Activated naive CD8-positive, alpha-beta T cell treated with anti-CD3 and anti-CD28 coated beads, Interleukin-2, amount 10 ng/mL, durations not matched to agents 7 days and 5 days (primary cell): ENCODE data around the gene RPL7A. TPM values are rescaled to one million over a fixed set of nuclear protein-coding genes. Genes with fewer than 3 reads are reported as not detected.

ENCODE experiments used
- ATAC-seq: fragments of 150-1000 bp; cut with Tn5 transposase; one replicate; pipeline ENCODE4 v1.10.0; 2021; ENCODE audit warnings: low read depth, moderate library complexity
- POLR2A ChIA-PET: fragments of 350-600 bp; sonication (Branson Sonifier 250); formaldehyde crosslinking; loops from one replicate; lab custom pipeline; 2021; ENCODE audit warnings: antibody characterized with exemption; lab: Charles Lee
- DNase-seq: peaks from one replicate; pipeline ENCODE4 v3.0.0; 2021
- H3K27ac Mint-ChIP-seq: one replicate; pipeline ENCODE4 v1.8.0; 2022; ENCODE audit warnings: mild to moderate bottlenecking, mixed read lengths
- H3K27me3 Mint-ChIP-seq: one replicate; pipeline ENCODE4 v1.8.0; 2022; ENCODE audit warnings: mild to moderate bottlenecking, moderate library complexity, mixed read lengths
- H3K36me3 Mint-ChIP-seq: one replicate; pipeline ENCODE4 v1.8.0; 2021; ENCODE audit warnings: mild to moderate bottlenecking, mixed read lengths
- H3K4me1 Mint-ChIP-seq: one replicate; pipeline ENCODE4 v1.8.0; 2021; ENCODE audit warnings: mixed read lengths
- H3K4me3 Mint-ChIP-seq: one replicate; pipeline ENCODE4 v1.8.0; 2022; ENCODE audit warnings: mild to moderate bottlenecking, moderate library complexity, mixed read lengths
- H3K9me3 Mint-ChIP-seq: one replicate; pipeline ENCODE4 v1.8.0; 2021; ENCODE audit warnings: mixed read lengths
- total RNA-seq, 2 experiments: library from RNA; stranded (reverse); gene quantifications; one replicate each; pipeline ENCODE4 v1.2.3, GENCODE V29; 2021

RPL7A gene
- total RNA-seq, 2 experiments from 2014 or later, result 1,843 to 1,855 TPM

DNA sequence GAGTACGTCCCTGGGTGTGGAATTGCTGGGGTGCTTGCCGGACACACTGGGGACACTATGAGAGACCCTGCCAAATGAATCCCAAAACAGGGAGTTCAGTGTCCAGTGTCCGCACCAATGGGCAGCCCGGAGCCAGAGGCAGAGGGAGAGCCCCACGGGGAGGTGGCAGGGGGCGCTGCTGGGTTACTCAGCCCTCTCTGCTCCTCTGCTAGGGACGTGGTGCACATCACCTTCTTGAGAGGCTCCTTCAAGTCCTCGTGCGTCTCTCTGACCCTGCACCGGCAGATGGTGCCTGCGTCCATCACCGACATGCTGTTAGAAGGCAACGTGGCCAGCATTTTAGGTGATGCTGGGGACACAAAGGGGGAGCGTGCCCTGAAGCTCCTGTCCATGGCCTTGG, 48.9 kb downstream of the RPL7A start:
- Mint-ChIP-seq H3K9me3 (no peaks in the 10 kb centered on the region), H3K36me3 (no peaks in the 10 kb centered on the region), H3K4me1 (peaks cover 3% of the 10 kb centered on the region), H3K4me3 (no peak overlapping the region), H3K27ac (no peak overlapping the region), H3K27me3 (peaks cover 2% of the 10 kb centered on the region)
- POLR2A ChIA-PET, result no interaction called here
- DNase-seq (no peak), ATAC-seq (no peak)

- ATAC-seq (no peak), DNase-seq (no peak)
- peaks cover 2% of the 10 kb centered on the region for H3K27me3 Mint-ChIP-seq
- no peaks in the 10 kb centered on the region for H3K36me3 Mint-ChIP-seq
- H3K27ac Mint-ChIP-seq, result no peak overlapping the region
- no peak overlapping the region for H3K4me3 Mint-ChIP-seq
- no peaks in the 10 kb centered on the region for H3K9me3 Mint-ChIP-seq
- POLR2A ChIA-PET, result no interaction called here
- H3K4me1 Mint-ChIP-seq, result peaks cover 3% of the 10 kb centered on the region
Observed at GRCh38 chr9:133397370-133397769, 49.4 kb downstream of the RPL7A start.

GRCh38 chr9:133397895-133398294, 49.9 kb downstream of the RPL7A start:
- Mint-ChIP-seq H3K27ac (no peak overlapping the region), H3K4me3 (no peak overlapping the region), H3K4me1 (peaks cover 3% of the 10 kb centered on the region), H3K27me3 (peaks cover 2% of the 10 kb centered on the region), H3K9me3 (no peaks in the 10 kb centered on the region), H3K36me3 (no peaks in the 10 kb centered on the region)
- ATAC-seq (no peak), DNase-seq (no peak)
- POLR2A ChIA-PET, result no interaction called here

DNA sequence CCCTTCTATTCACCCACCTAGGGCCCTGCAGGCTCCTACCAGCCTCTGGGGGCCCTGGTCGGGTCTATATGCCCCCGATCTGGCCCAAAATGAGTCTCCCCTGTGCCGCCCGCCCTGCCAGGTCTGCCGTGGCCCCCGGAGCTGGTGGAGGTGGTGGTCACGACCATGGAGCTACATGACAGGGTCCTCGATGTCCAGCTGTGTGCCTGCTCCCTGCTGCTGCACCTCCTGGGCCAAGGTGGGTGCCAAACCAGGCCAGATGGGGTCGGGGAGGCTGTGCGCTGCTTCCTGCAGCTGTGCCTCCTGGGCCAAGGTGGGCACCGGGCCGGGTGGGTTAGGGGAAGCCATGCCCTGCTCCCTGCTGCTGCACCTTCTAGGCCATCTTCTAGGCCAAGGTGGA, 52.3 kb downstream of the RPL7A start:
- ATAC-seq, result no peak
- H3K4me3 Mint-ChIP-seq, result no peak overlapping the region
- POLR2A ChIA-PET, result no interaction called here

More for the DNA sequence above, 52.3 kb downstream of the RPL7A start:
- no peaks in the 10 kb centered on the region for H3K27me3 Mint-ChIP-seq
- H3K4me1 Mint-ChIP-seq, result peaks cover 5% of the 10 kb centered on the region
- DNase-seq, result no peak
- no peaks in the 10 kb centered on the region for H3K36me3 Mint-ChIP-seq
- H3K27ac Mint-ChIP-seq, result no peak overlapping the region
- no peaks in the 10 kb centered on the region for H3K9me3 Mint-ChIP-seq

Other genes starting within 250 kb of the RPL7A start
- 100 to 1,000 TPM; 130 to 134 TPM for gene RALGDS, start 227.0 kb upstream of the RPL7A start, total RNA-seq
- 1 to 10 TPM; 4.0 to 4.5 TPM for gene GBGT1, start 184.3 kb upstream of the RPL7A start, total RNA-seq
- gene OBP2B, start 139.0 kb upstream of the RPL7A start, total RNA-seq, result not detected
- gene ABO, start 73.0 kb upstream of the RPL7A start, total RNA-seq, result not detected
- 10 to 100 TPM; 20.5 to 21.0 TPM for gene SURF6, start 12.0 kb upstream of the RPL7A start, total RNA-seq
- gene MED22, start 87 bp upstream of the RPL7A start, total RNA-seq, result 10 to 100 TPM; 27.8 to 35.5 TPM
- 10 to 100 TPM; 40.6 to 41.9 TPM for gene SURF1, start 8.3 kb downstream of the RPL7A start, total RNA-seq
- gene SURF2, start 8.3 kb downstream of the RPL7A start, total RNA-seq, result 10 to 100 TPM; 16.2 to 17.0 TPM
- 100 to 1,000 TPM; 160 to 161 TPM for gene SURF4, start 27.8 kb downstream of the RPL7A start, total RNA-seq
- under 1 TPM; 0.17 to 0.91 TPM for gene STKLD1, start 28.1 kb downstream of the RPL7A start, total RNA-seq
- gene REXO4, start 69.8 kb downstream of the RPL7A start, total RNA-seq, result 10 to 100 TPM; 28.9 to 30.8 TPM
- 1 to 10 TPM; 3.2 to 3.5 TPM for gene ADAMTS13, start 74.1 kb downstream of the RPL7A start, total RNA-seq
- 1 to 10 TPM; 2.2 to 2.3 TPM for gene CACFD1, start 111.8 kb downstream of the RPL7A start, total RNA-seq
- gene SLC2A6, start 130.9 kb downstream of the RPL7A start, total RNA-seq, result 1 to 10 TPM; 6.3 to 7.1 TPM
- gene MYMK, start 176.7 kb downstream of the RPL7A start, total RNA-seq, result not detected
- gene ADAMTSL2, start 186.5 kb downstream of the RPL7A start, total RNA-seq, result under 1 TPM; 0.17 to 0.20 TPM